ENCODE data around the gene VPS36.

Gene VPS36

GRCh38 chr13:52451135-52451804, 836 bp upstream of the VPS36 start:
- Mint-ChIP-seq H3K36me3 (ENCODE audit: low read depth) (peaks cover 4% of the 10 kb centered on the region), H3K27me3 (ENCODE audit: low read depth) (peaks cover 4% of the 10 kb centered on the region), H3K9me3 (no peaks in the 10 kb centered on the region), H3K4me3 (peak overlapping the region; percentile 82 to 90 (median 87)), H3K27ac (peak overlapping the region; percentile 80 to 92 (median 92)), H3K4me1 (peaks cover 40% of the 10 kb centered on the region)
- TF ChIP-seq CTCF (IDR thresholded peaks at IDR 0.05; ENCODE audit: unreplicated experiment in 3 of 3) = no peak

- Mint-ChIP-seq H3K36me3 (ENCODE audit: low read depth) (no peaks in the 10 kb centered on the region), H3K9me3 (no peaks in the 10 kb centered on the region), H3K4me3 (peak overlapping the region; percentile 82 to 90 (median 87)), H3K4me1 (peaks cover 35% of the 10 kb centered on the region), H3K27ac (peak overlapping the region; percentile 80 to 92 (median 92)), H3K27me3 (ENCODE audit: low read depth) (peaks cover 4% of the 10 kb centered on the region)
- TF ChIP-seq CTCF (IDR thresholded peaks at IDR 0.05; ENCODE audit: unreplicated experiment in 3 of 3) = peak; percentile 19 to 67 (median 33)
Observed at GRCh38 chr13:52450793-52451116, 321 bp upstream of the VPS36 start.

- peaks cover 27% of the 10 kb centered on the region for H3K4me1 Mint-ChIP-seq
- H3K36me3 Mint-ChIP-seq (ENCODE audit: low read depth) = no peaks in the 10 kb centered on the region
- no peak for TF ChIP-seq CTCF (IDR thresholded peaks at IDR 0.05; ENCODE audit: unreplicated experiment in 3 of 3)
- peak overlapping the region; percentile 41 to 91 (median 85) for H3K27ac Mint-ChIP-seq
- no peaks in the 10 kb centered on the region for H3K9me3 Mint-ChIP-seq
- peak overlapping the region; percentile 90 to 94 (median 91) for H3K4me3 Mint-ChIP-seq
- peaks cover 4% of the 10 kb centered on the region for H3K27me3 Mint-ChIP-seq (ENCODE audit: low read depth)
Observed at GRCh38 chr13:52449331-52450011, 963 bp downstream of the VPS36 start.

- H3K27me3 Mint-ChIP-seq (ENCODE audit: low read depth) = peaks cover 2% of the 10 kb centered on the region
- H3K36me3 Mint-ChIP-seq (ENCODE audit: low read depth) = peaks cover 6% of the 10 kb centered on the region
- H3K4me3 Mint-ChIP-seq = peak overlapping the region in 2 of 3 experiments; percentile 36 to 88
- TF ChIP-seq CTCF (IDR thresholded peaks at IDR 0.05; ENCODE audit: unreplicated experiment in 3 of 3) = no peak
- H3K4me1 Mint-ChIP-seq = peaks cover 19% of the 10 kb centered on the region
- no peak overlapping the region for H3K27ac Mint-ChIP-seq
- H3K9me3 Mint-ChIP-seq = no peaks in the 10 kb centered on the region
Observed at GRCh38 chr13:52447815-52448552, 2.5 kb downstream of the VPS36 start.

- H3K4me3 Mint-ChIP-seq = no peak overlapping the region
Observed at GRCh38 chr13:52447354-52447753, 3.1 kb downstream of the VPS36 start.

More at GRCh38 chr13:52447354-52447753, 3.1 kb downstream of the VPS36 start:
- peaks cover 18% of the 10 kb centered on the region for H3K4me1 Mint-ChIP-seq
- no peak overlapping the region for H3K27ac Mint-ChIP-seq
- H3K36me3 Mint-ChIP-seq (ENCODE audit: low read depth) = peaks cover 11% of the 10 kb centered on the region
- TF ChIP-seq CTCF (IDR thresholded peaks at IDR 0.05; ENCODE audit: unreplicated experiment in 3 of 3) = no peak
- H3K27me3 Mint-ChIP-seq (ENCODE audit: low read depth) = no peaks in the 10 kb centered on the region
- H3K9me3 Mint-ChIP-seq = no peaks in the 10 kb centered on the region
